K562 (cell line): Measurements from ENCODE around the gene TTC33. TPM values are rescaled to one million over a fixed set of nuclear protein-coding genes. Genes with fewer than 3 reads are reported as not detected.
A peak's percentile ranks its signal among the peaks of the same experiment; 100 is the strongest.
"Not testable (repeated sequence)": the region's sequence is repeated elsewhere in the genome, so short reads cannot be mapped to it uniquely, and the experiment has no call there.

Source experiments
- ATAC-seq: fragments of 200-7000 bp; cut with Tn5 transposase; 3 replicates; pipeline ENCODE4 v1.9.1; 2020; ENCODE audit warnings: moderate library complexity
- BruUV-seq: library from RNA; stranded (reverse); fragments of 400-500 nt; replicated peaks from 2 replicates; lab custom pipeline; 2021; lab: Mats Ljungman, UMichigan
- CTCF ChIA-PET: fragments of 300-600 bp; formaldehyde crosslinking; extraction: SDS; loops from one replicate; lab custom pipeline; 2021; ENCODE audit warnings: low intra/inter-chr PET ratio; lab: Yijun Ruan, JAX
- POLR2A ChIA-PET: fragments of 300-600, 350-650 bp; sonication (Branson Sonifier 250); formaldehyde crosslinking; extraction: SDS; loops from one replicate; lab custom pipeline; 2021; ENCODE audit warnings: antibody characterized with exemption, inconsistent platforms; lab: Yijun Ruan, JAX
- DNase-seq, 4 experiments: peaks; one replicate each; pipeline versions ENCODE4 v3.0.0 to v3.0.0-alpha.2; 2011 to 2018; ENCODE audit warnings: low spot score in 3 of 4, mixed read lengths in 3 of 4; ENCODE audit errors: extremely low read depth in 1 of 4
- FAIRE-seq: peaks from 2 replicates; lab custom pipeline; 2011; peaks lifted over from hg19 to GRCh38; lab: Jason Lieb, UNC
- H2AFZ ChIP-seq: 2 replicates; pipeline ENCODE4 v1.6.0; 2011; ENCODE audit warnings: low read depth, low read length, control low read depth, inconsistent platforms
- H3K27ac ChIP-seq: fragments of 200-600 bp; 3 replicates; pipeline ENCODE4 v1.8.0; 2011; ENCODE audit warnings: low read depth, mild to moderate bottlenecking, control low read depth, inconsistent platforms, low read length, moderate library complexity, mixed read lengths; ENCODE audit errors: extremely low read depth
- H3K27me3 ChIP-seq, 2 experiments: fragments of 300-600 bp in 1 of 2; 2 replicates in 1 of 2; 3 replicates in 1 of 2; pipeline versions ENCODE4 v1.6.0 to v1.8.0; 2011; ENCODE audit warnings: inconsistent platforms in 2 of 2, low read length in 2 of 2, mild to moderate bottlenecking in 1 of 2, mixed read lengths in 1 of 2, moderate library complexity in 1 of 2; ENCODE audit not compliant: control insufficient read depth in 2 of 2, insufficient read depth in 2 of 2
- H3K36me3 ChIP-seq: fragments of 300-600 bp; 3 replicates; pipeline ENCODE4 v1.8.0; 2011; ENCODE audit warnings: mild to moderate bottlenecking, low read length, inconsistent platforms; ENCODE audit not compliant: control insufficient read depth, insufficient read depth
- H3K4me1 ChIP-seq, 2 experiments: fragments of 200-600 bp in 1 of 2; replicated peaks in 1 of 2; 2 replicates in 1 of 2; 3 replicates in 1 of 2; pipeline versions ENCODE4 v1.5.1 to v1.8.0; 2011; ENCODE audit warnings: inconsistent platforms in 2 of 2, low read length in 2 of 2, mild to moderate bottlenecking in 1 of 2, mixed read lengths in 1 of 2, moderate library complexity in 1 of 2; ENCODE audit not compliant: control insufficient read depth in 2 of 2, insufficient read depth in 2 of 2
- H3K4me2 ChIP-seq: 2 replicates; pipeline ENCODE4 v1.6.1; 2011; ENCODE audit warnings: low read length, control low read depth, inconsistent platforms, mixed read lengths; ENCODE audit not compliant: insufficient read depth
- H3K4me3 ChIP-seq: fragments of 200-600 bp; sonication (generic), shearing (Covaris generic); 2 replicates; pipeline ENCODE4 v1.5.1; 2016; ENCODE audit warnings: control low read depth, inconsistent platforms
- H3K79me2 ChIP-seq: fragments of 200-600 bp; 3 replicates; pipeline ENCODE4 v1.8.0; 2011; ENCODE audit warnings: low read length, inconsistent platforms; ENCODE audit not compliant: control insufficient read depth, insufficient read depth
- H3K9ac ChIP-seq, 2 experiments: 2 replicates each; pipeline versions ENCODE4 v1.6.0 to v1.6.1; 2011; ENCODE audit warnings: low read depth in 2 of 2, low read length in 2 of 2, control low read depth in 1 of 2, inconsistent platforms in 1 of 2, mild to moderate bottlenecking in 1 of 2, mixed read lengths in 1 of 2; ENCODE audit not compliant: insufficient read depth in 1 of 2
- H3K9me1 ChIP-seq: one replicate; pipeline ENCODE4 v1.6.0; 2011; ENCODE audit warnings: inconsistent platforms, mild to moderate bottlenecking, low read length, moderate library complexity; ENCODE audit not compliant: control insufficient read depth, insufficient read depth
- H3K9me3 ChIP-seq: replicated peaks from 2 replicates; pipeline ENCODE4 v1.5.1; 2011; ENCODE audit warnings: low read depth, low read length, inconsistent platforms; ENCODE audit not compliant: control insufficient read depth, insufficient read depth
- H4K20me1 ChIP-seq: replicated peaks from 2 replicates; pipeline ENCODE4 v1.6.1; 2011; ENCODE audit warnings: low read length, inconsistent platforms, mixed read lengths; ENCODE audit not compliant: control insufficient read depth, insufficient read depth
- CBX5 ChIP-seq: IDR thresholded peaks from 2 replicates; pipeline ENCODE4 v1.6.1; 2014; ENCODE audit warnings: low read depth, borderline replicate concordance
- DPF2 ChIP-seq: fragments of 450-650 bp; IDR thresholded peaks from 2 replicates; pipeline ENCODE4 v1.6.1; 2016
- ESRRA ChIP-seq: fragments of 450-650 bp; IDR thresholded peaks from 2 replicates; pipeline ENCODE4 v1.6.1; 2014; ENCODE audit warnings: low read depth, mild to moderate bottlenecking, moderate library complexity, borderline replicate concordance
- RBM25 ChIP-seq: fragments of 200-400 bp; formaldehyde crosslinking; IDR thresholded peaks from 2 replicates; pipeline ENCODE4 v1.6.1; 2018; ENCODE audit warnings: low read length, low read depth, moderate library complexity; ENCODE audit not compliant: severe bottlenecking
- SAP30 ChIP-seq: fragments of 200-600 bp; sonication (generic); IDR thresholded peaks from 2 replicates; pipeline ENCODE4 v1.6.1; 2012; ENCODE audit warnings: borderline replicate concordance, low read depth, mild to moderate bottlenecking, moderate library complexity, low read length, control low read depth, inconsistent platforms; ENCODE audit not compliant: insufficient read depth, poor library complexity, severe bottlenecking
- SRSF1 ChIP-seq: fragments of 200-400 bp; formaldehyde crosslinking; IDR thresholded peaks from 2 replicates; pipeline ENCODE4 v1.6.1; 2017; ENCODE audit warnings: mild to moderate bottlenecking, low read depth, low read length, moderate library complexity
- U2AF1 ChIP-seq: fragments of 200-400 bp; formaldehyde crosslinking; optimal IDR thresholded peaks from 2 replicates; pipeline ENCODE3; 2017; ENCODE audit warnings: mild to moderate bottlenecking, low read depth, low read length, moderate library complexity
- USF1 ChIP-seq: sonication (generic); formaldehyde crosslinking; IDR thresholded peaks from 2 replicates; pipeline ENCODE4 v1.9.0; 2022; ENCODE audit warnings: mild to moderate bottlenecking, missing genetic modification reagents
- WGBS: fragments of 100-300 bp; shearing (Covaris generic); methylation state at CpG from one replicate; pipeline ENCODE4 v1.1.6; 2016; ENCODE audit warnings: low coverage, mixed read lengths; ENCODE audit not compliant: insufficient coverage; ENCODE audit errors: missing lambda C conversion rate; 5-methylcytosine and 5-hydroxymethylcytosine counted together
- in situ Hi-C: fragments of 300-500 bp; cut with MboI; formaldehyde crosslinking; loops from 4 replicates; pipeline ENCODE4 v1.15.0; 2018; ENCODE audit warnings: inconsistent platforms, mixed read lengths
- intact Hi-C: fragments of 100-400 bp; cut with micrococcal nuclease; formaldehyde crosslinking; loops from 2 replicates; pipeline ENCODE4 v1.14.2; 2022
- polyA plus RNA-seq, 8 experiments: library from polyadenylated mRNA; depleted of rRNA in 4 of 8; stranded (reverse) in 5 of 8; unstranded in 3 of 8; fragments of >200 nt; fragmentation: Nextera tagmentation in 2 of 8; fragmentation: Illumina TruSeq in 1 of 8; extraction: Ambion mirVana in 2 of 8; extraction: Trizol in 1 of 8; gene quantifications; 2 replicates each; pipeline versions ENCODE4 v1.2.1 to v1.2.3, GENCODE V29; 2011 to 2014; ENCODE audit warnings: inconsistent platforms in 1 of 8, missing spikeins in 1 of 8
- total RNA-seq, 7 experiments: library from RNA; depleted of rRNA in 6 of 7; stranded (reverse); fragments of >200 nt in 6 of 7; fragmentation: Illumina TruSeq in 2 of 7; extraction: Trizol in 2 of 7; gene quantifications; 2 replicates each; pipeline versions ENCODE4 v1.2.1 to v1.2.3, GENCODE V29; 2011 to 2021; ENCODE audit warnings: low replicate concordance in 1 of 7

The TTC33 gene
- total and polyA plus RNA-seq, 9 of the 15 experiments (the other 6 are each of a cell fraction or from before 2014, with no cell fraction given): 11.5 to 24.9 (median 21.1) TPM

- FAIRE-seq (no peak), DNase-seq (no peak), ATAC-seq (no peak)
- H3K4me2 ChIP-seq: no peak overlapping the region
- peaks cover 99% of the 10 kb centered on the region for H3K79me2 ChIP-seq
- no peaks in the 10 kb centered on the region for H3K9me3 ChIP-seq
- intact Hi-C loops: no loop called here
- 83% methylated on average over 1 of the region's 1 CpG for WGBS
- peaks cover 11 to 14% of the 10 kb centered on the region in 2 experiments; a peak in 4 of 5 replicates for H3K4me1 ChIP-seq
- no peak overlapping the region for H2AFZ ChIP-seq
- H3K9me1 ChIP-seq: no peaks in the 10 kb centered on the region
- in situ Hi-C loops: no loop called here
- no TSS peak for BruUV-seq
- POLR2A ChIA-PET: interaction anchor here (0.6 to 1.2 kb wide), 4 partner anchors 12 to 47 kb away, joined by 3 to 5 read pairs (median 4); partner anchors contain the start of gene RPL37
- no peak overlapping the region for H3K9ac ChIP-seq
- H3K27me3 ChIP-seq: no peaks in the 10 kb centered on the region; a peak in 1 of 5 replicates
- TF ChIP-seq SAP30 (no peak), SRSF1 (no peak), DPF2 (no peak), CBX5 (no peak), RBM25 (peak; percentile 82), U2AF1 (no peak), USF1 (CRISPR knock-in tag) (no peak), ESRRA (no peak)
- no peak overlapping the region for H3K27ac ChIP-seq
- H4K20me1 ChIP-seq: peaks cover 14% of the 10 kb centered on the region; the same call in 1 of the 2 replicates
- CTCF ChIA-PET: interaction anchor here (0.8 kb wide), 1 partner anchor 33 kb away, joined by 3 read pairs; no protein-coding TSS in a partner anchor
- peaks cover 21% of the 10 kb centered on the region; the same call in 2 of the 3 replicates for H3K36me3 ChIP-seq
- H3K4me3 ChIP-seq: no peak overlapping the region
These were observed 32.2 kb upstream of the TTC33 start for GRCh38 chr5:40787986-40788385.

GRCh38 chr5:40786664-40787063 is 30.9 kb upstream of the TTC33 start:
- in situ Hi-C loops, ATAC-seq, H3K9ac ChIP-seq, H3K27ac ChIP-seq, H3K27me3 ChIP-seq, H3K9me3 ChIP-seq, DNase-seq, H3K9me1 ChIP-seq, FAIRE-seq, H3K4me2 ChIP-seq, H2AFZ ChIP-seq, intact Hi-C loops, H3K4me1 ChIP-seq, CTCF ChIA-PET, BruUV-seq, H3K4me3 ChIP-seq: not testable (repeated sequence)
- H4K20me1 ChIP-seq: peaks cover 19% of the 10 kb centered on the region
- peaks cover 21% of the 10 kb centered on the region; the same call in 2 of the 3 replicates for H3K36me3 ChIP-seq
- WGBS: 100% methylated on average over 3 of the region's 3 CpGs
- POLR2A ChIA-PET: interaction anchor here (0.7 to 1.4 kb wide), 5 partner anchors 10 to 39 kb away, joined by 3 to 8 read pairs (median 3); partner anchors contain the start of gene PRKAA1
- H3K79me2 ChIP-seq: peaks cover 99% of the 10 kb centered on the region
